ENCODE data around the gene LAMA5.
A peak's percentile ranks its signal among the peaks of the same experiment; 100 is the strongest.

The LAMA5 gene

DNA sequence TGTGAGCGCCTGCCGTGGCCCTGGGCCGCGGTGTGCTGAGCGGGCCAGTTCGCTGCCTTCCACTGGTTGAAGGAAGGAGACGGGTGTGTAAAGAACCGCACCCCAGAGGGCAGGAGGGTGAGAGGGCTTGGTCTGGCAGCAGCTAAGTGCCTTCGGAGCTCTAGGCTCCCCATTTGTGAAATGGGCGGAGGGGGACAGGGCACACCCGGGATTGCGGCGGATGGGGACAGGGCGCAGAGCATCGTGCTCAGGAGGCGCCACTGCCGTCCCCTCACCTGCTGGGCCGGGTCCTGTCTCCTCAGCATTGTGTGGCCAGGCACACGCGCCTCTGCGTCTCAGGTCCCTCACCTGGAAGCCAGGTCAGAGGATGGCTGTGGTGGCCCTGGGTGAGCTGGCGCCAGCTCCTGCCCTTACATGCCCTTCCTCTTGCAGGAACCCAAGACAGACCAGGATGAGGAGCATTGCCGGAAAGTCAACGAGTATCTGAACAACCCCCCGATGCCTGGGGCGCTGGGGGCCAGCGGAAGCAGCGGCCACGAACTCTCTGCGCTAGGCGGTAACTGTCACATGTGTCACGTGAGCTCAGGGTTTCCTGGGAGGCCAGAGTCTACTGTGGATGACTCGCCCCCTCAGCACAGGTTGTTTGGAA, 61.2 kb downstream of the LAMA5 start:
- no peak for TF ChIP-seq CTCF (IDR thresholded peaks at IDR 0.05; ENCODE audit: borderline replicate concordance, insufficient read depth, low read depth, low read length)
- H3K4me3 ChIP-seq (ENCODE audit: low read depth, low read length), result no peak overlapping the region

GRCh38 chr20:62305149-62305764, 61.9 kb downstream of the LAMA5 start:
- H3K4me3 ChIP-seq (ENCODE audit: low read depth, low read length), result no peak overlapping the region
- no peak for TF ChIP-seq CTCF (IDR thresholded peaks at IDR 0.05; ENCODE audit: borderline replicate concordance, insufficient read depth, low read depth, low read length)

DNA sequence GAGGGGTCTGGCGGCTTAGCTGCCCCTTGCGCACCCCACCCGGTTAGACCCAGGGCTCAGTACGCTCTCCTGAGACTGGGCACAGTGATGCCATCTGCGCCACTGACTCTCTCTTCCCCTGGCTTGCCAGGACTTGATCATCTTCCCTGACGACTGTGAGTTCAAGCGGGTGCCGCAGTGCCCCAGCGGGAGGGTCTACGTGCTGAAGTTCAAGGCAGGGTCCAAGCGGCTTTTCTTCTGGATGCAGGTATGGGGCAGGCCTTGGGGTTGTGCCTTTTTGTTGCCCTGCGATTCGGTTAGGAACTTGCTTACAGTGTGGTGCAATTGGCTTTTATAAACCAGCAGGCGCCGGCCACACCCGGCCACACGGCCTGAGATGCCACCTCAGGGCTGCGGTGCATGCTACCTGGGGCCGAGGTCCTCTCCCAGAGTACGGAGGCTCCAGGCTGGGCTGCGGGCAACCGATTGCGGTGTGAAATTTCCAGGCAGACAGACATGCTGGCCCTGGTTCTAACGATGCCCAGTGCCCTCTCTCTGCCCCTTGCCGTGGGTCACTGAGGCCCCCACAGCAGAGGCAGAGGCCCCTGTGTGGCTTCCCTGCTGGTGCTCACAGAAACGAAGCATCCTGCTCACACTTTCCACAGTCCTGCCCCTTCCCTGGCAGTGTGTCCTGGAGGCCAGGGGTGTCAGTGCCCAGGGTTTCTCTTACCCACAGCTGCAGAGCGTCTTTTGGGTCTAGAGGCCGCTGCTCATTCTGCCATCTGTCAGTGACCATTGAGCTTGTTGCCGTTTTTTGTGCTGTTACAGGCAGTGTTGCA, 62.6 kb downstream of the LAMA5 start:
- TF ChIP-seq CTCF (IDR thresholded peaks at IDR 0.05; ENCODE audit: borderline replicate concordance, insufficient read depth, low read depth, low read length), result no peak
- H3K4me3 ChIP-seq (ENCODE audit: low read depth, low read length), result peak overlapping the region; percentile 71

DNA sequence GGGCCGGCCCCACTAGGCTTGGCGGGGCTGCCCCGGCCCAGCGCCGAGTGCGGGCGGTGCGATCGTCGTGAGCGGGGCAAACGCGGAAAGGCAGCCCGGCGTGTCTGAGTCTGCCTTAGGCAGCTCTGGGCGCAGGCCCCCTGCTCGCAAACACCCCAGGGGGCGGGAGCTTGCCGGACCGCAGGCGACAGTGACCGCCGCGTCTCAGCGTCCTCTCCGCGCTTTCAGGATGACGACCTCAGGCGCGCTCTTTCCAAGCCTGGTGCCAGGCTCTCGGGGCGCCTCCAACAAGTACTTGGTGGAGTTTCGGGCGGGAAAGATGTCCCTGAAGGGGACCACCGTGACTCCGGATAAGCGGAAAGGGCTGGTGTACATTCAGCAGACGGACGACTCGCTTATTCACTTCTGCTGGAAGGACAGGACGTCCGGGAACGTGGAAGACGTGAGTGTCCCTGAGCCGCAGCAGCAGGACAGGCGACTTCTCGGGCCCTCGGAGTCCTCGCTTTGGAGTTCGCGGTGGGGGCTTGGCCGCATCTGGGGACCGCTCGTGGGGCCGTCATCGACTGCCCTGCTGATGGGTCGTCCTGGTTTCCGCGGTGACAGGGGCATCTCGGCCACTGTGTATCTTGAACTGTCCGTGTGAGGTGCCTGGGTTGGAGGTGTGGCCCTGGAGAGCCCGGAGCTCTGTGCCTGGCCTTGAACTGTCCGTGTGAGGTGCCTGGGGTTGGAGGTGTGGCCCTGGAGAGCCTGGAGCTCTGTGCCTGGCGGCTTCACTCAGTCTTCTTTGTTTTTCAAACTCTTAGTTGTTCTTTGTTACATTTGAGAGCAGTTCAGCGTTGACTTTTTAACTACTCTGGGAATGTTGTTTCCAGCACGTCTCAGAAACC, 63.5 kb downstream of the LAMA5 start:
- TF ChIP-seq CTCF (IDR thresholded peaks at IDR 0.05; ENCODE audit: borderline replicate concordance, insufficient read depth, low read depth, low read length), result no peak
- H3K4me3 ChIP-seq (ENCODE audit: low read depth, low read length), result peak overlapping the region; percentile 71

DNA sequence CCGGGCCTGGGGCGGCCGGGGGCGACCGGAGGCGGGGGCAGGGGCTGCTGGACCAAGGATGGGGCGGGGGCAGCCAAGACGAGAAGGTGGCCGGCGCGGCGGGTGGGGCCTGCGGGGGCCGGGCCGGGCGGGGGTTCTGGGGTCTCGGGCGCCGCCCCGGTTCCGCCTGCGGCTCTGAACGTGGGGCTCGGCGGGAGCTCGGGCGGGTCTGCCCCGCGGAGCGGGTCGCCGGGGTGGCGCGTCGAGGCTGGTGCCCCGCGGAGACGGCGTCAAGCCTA, 64.1 kb downstream of the LAMA5 start:
- H3K4me3 ChIP-seq (ENCODE audit: low read depth, low read length), result peak overlapping the region; percentile 71
- no peak for TF ChIP-seq CTCF (IDR thresholded peaks at IDR 0.05; ENCODE audit: borderline replicate concordance, insufficient read depth, low read depth, low read length)

- TF ChIP-seq CTCF (IDR thresholded peaks at IDR 0.05; ENCODE audit: borderline replicate concordance, insufficient read depth, low read depth, low read length), result peak; percentile 93
- peak within 1 kb of the TSS; percentile 71 for H3K4me3 ChIP-seq (ENCODE audit: low read depth, low read length)
Observed at GRCh38 chr20:62302341-62303061, 64.6 kb downstream of the LAMA5 start, which contains the start of gene ADRM1. TSS of gene ADRM1 (plus strand) at chr20:62302997. CDS start at chr20:62303569, 572 bp downstream.
